Hematopoietic multipotent progenitor cell treated with erythropoietin and hydrocortisone succinate and interleukin-3 and kit ligand, for 15 days (in vitro differentiated cells): Measurements from ENCODE around the gene SGCE.

Experiments used
- DNase-seq: peaks from one replicate; pipeline ENCODE4 v3.0.0-alpha.2; 2015; ENCODE audit warnings: low spot score

Gene SGCE

GRCh38 chr7:94658826-94659225 is 2.9 kb upstream of the SGCE start:
- no peak for DNase-seq

DNA sequence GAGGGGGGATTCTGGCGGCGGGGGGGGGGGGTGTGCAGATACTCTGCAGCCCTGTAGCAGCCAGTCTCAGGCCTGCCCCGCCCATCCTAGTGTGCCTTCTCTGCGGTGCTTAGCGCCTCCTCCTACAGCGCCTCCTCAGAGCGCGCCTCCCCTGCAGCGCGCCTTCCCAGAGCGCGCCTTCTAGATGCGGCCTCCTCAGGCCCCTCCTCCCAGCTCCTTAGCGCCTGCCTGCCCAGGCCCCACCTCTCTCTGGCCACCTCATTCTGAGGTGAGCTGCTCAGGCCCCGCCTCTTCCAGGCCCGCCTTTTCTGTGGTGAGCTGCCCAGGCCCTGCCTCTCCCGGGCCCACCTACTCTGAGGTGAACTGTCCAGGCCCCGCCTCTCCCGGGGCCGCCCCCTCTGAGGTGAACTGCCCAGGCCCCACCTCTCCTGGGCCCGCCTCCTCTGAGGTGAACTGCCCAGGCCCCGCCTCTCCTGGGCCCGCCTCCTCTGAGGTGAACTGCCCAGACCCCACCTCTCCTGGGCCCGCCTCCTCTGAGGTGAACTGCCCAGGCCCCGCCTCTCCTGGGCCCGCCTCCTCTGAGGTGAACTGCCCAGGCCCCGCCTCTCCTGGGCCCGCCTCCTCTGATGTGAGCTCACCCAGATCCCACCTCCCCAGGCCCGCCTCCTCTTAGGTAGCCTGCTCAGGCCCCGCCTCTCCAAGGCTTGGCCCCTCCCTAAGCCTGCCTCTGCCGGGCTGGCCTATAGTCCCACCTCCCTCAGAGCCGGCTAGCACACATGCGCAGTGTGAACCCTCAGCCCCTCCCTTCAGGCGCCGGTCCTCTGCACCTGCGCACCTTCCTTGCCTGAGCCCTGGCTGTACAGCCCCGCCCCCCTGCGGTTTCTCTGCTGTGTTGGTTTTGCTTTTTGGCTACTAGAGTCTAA is 2.1 kb upstream of the SGCE start:
- peak; percentile 88 for DNase-seq

- DNase-seq, result no peak
Observed at GRCh38 chr7:94656925-94657731, 1.2 kb upstream of the SGCE start.

DNA sequence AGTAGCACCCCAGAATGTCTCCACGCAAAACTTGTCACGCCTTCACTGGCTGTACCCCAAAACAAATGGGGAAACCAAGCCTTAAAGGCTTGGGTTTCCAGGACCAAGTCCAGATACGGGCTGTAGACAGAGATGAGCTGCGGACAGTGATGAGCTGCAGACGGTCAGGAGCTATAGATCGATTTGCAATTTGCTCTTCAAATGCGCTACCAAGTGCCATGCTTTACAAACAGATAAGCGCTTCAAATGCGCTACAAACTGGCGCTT is 658 bp upstream of the SGCE start:
- no peak for DNase-seq

- no peak for DNase-seq
Observed at GRCh38 chr7:94655126-94655847, 646 bp downstream of the SGCE start.

GRCh38 chr7:94654783-94655125 is 1.2 kb downstream of the SGCE start:
- DNase-seq, result no peak

- no peak for DNase-seq
Observed at GRCh38 chr7:94650147-94651051, 5.5 kb downstream of the SGCE start.

DNA sequence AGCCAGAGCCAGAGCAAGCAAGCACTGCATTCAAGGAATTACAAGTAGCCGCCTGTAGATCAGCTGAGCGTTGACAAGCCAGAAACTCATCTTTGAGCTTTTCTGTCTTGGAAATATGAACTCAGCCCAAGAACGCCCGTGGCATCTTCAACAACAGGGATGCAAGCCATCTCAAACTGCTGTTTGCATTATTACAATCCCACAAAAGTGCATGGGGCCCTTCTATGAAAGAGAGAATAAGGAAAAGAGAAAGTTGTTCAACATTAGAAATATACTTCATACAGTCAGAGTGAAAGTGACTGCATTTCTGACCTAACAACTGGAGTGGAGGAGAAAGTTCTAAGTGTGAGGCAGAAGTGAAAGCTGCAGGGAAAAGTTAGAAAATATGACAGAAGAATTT is 6.5 kb downstream of the SGCE start:
- no peak for DNase-seq

DNA sequence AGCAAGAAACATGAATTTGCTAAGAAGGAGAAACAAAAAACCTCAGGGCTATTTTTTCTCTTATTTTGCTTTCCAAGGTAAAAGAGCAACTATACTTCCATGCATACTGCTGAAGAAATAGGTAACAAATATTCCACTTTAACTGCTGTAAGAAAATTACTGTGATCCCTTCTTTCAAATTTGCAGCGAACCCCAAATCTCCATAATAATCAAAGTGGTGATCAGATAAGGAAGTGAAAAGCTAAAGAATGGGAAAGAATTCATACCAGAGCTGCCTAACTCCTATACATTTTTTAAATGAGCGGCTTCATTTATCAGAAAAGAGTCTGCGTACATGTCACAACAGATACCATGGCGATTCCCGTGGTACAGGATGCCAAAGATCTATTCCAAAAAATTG is 7.2 kb downstream of the SGCE start:
- DNase-seq, result no peak

GRCh38 chr7:94647295-94647694 is 8.6 kb downstream of the SGCE start:
- no peak for DNase-seq

GRCh38 chr7:94643771-94644545 is 12.0 kb downstream of the SGCE start:
- DNase-seq, result no peak

- no peak for DNase-seq
Observed at GRCh38 chr7:94642838-94643653, 12.9 kb downstream of the SGCE start.

- no peak for DNase-seq
Observed at GRCh38 chr7:94639384-94639783, 16.5 kb downstream of the SGCE start.

GRCh38 chr7:94635687-94636086 is 20.2 kb downstream of the SGCE start:
- DNase-seq, result no peak

GRCh38 chr7:94634502-94634901 is 21.4 kb downstream of the SGCE start:
- DNase-seq, result no peak

DNA sequence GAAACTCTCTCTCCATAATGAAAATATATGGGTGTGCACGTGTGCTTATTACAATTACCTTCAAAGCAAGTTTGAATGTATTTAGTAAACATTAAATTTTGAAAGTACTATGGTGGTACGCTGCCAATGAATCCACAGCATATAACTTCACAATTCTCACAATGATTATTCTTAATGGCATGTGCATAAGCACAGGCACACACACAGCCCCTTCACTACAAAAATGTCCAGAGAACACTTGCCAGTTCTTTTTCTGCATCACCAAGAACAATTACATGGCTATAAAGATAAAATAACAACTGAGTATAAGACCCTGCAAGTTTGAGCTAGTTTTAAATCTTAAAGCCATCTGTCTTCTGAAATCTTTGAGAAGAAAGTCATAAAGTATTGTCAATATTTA is 22.2 kb downstream of the SGCE start:
- DNase-seq, result no peak

DNA sequence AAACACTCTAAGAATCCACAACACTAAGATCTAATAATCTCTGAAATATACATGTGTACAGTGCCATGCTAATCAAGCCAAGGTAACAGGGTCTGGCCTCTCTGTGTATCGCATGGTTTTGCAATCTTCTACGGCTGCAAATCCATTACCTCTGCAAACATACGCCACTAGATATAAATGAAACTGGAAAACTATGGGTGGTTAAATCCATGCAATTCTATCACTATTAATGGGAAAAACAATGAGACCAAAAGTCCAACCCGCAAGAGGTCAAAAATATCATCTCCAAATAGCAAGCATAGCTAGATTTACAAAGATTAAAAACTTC is 23.0 kb downstream of the SGCE start:
- no peak for DNase-seq

DNA sequence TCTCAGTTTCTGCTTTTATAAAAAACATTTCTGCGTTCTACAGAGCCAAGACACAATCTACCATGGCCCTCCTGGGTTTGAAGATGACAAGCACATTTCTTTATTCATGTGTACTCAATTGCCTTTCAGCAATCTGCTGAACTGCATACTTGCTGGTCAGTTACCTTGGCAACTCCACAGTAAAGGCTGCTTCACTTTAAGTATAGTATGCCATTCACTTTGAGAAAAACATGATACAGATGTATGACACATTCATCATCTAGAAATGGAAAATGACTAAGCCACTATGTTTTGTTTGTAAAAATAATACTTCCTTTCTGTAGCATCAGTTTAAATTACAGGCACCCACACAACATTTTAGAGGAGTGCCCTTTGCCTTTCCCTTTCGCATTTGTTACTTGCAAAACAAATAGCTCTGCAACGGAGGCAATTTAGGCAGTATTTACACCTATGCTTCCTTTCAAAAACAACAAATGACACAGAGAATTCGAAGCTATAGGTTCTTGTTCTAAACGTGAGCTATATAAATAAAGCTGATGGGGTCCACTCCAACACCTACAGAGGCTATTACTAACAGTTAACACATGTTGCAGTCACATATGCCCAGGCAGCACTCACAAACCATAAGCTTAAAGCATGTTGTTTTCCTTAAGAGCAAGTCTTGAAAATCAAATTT is 23.5 kb downstream of the SGCE start:
- no peak for DNase-seq

DNA sequence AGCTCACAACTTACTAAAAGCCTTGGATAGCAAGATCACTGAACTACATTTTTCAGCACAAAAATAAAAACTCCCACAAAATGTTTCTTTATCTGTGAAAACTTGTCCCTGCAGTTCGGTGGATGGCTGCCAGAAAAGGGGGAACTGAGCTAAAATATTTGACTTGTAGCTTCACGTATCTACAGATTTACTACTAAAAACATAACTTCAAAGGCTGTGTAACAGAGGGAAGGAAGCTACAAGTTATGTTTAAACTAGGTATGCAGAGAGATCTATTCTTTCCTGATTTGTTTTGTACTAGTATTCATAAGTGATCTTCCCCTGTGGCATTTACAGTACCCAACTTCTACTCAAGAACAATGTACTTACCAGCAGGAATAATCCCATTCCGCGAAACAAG is 25.1 kb downstream of the SGCE start:
- DNase-seq, result no peak

- no peak for DNase-seq
Observed at GRCh38 chr7:94623820-94624219, 32.1 kb downstream of the SGCE start.
